GM18508 (cell line): ENCODE measurements around the gene PCDHGA2.
A peak's percentile ranks its signal among the peaks of the same experiment; 100 is the strongest.
"Not testable (repeated sequence)": the region's sequence is repeated elsewhere in the genome, so short reads cannot be mapped to it uniquely, and the experiment has no call there.

Experiments
- ATAC-seq: cut with Tn5 transposase; IDR thresholded peaks from one replicate; pipeline ENCODE4 v1.9.1; 2021; ENCODE audit warnings: moderate number of reproducible peaks; ENCODE audit not compliant: insufficient read depth, unreplicated experiment

PCDHGA2 gene

GRCh38 chr5:141375444-141376155 is 37.0 kb downstream of the PCDHGA2 start:
- ATAC-seq, result not testable (repeated sequence)

- no peak for ATAC-seq
Observed at GRCh38 chr5:141382469-141383294, 44.1 kb downstream of the PCDHGA2 start, which contains the start of gene PCDHGA7. TSS of gene PCDHGA7 (plus strand) at chr5:141382742. CDS start at chr5:141382900, 158 bp downstream.

- ATAC-seq, result no peak
Observed at GRCh38 chr5:141383345-141383744, 44.8 kb downstream of the PCDHGA2 start.

GRCh38 chr5:141384471-141385267 is 46.1 kb downstream of the PCDHGA2 start:
- no peak for ATAC-seq

- ATAC-seq, result peak; percentile 89
Observed at GRCh38 chr5:141387557-141388311, 49.2 kb downstream of the PCDHGA2 start, which contains the start of gene PCDHGB4. TSS of gene PCDHGB4 (plus strand) at chr5:141387698. CDS start at chr5:141387885, 187 bp downstream.

- ATAC-seq, result no peak
Observed at GRCh38 chr5:141388661-141389060, 50.1 kb downstream of the PCDHGA2 start.

GRCh38 chr5:141389153-141390042 is 50.8 kb downstream of the PCDHGA2 start:
- no peak for ATAC-seq

GRCh38 chr5:141392429-141393198 is 54.1 kb downstream of the PCDHGA2 start, which contains the start of gene PCDHGA8:
TSS of gene PCDHGA8 (plus strand) at chr5:141392633. CDS start at chr5:141392814, 181 bp downstream.
- no peak for ATAC-seq
